Left lung (tissue), 10 donors: ENCODE data around the gene KTI12. TPM values are rescaled to one million over a fixed set of nuclear protein-coding genes. Genes with fewer than 3 reads are reported as not detected.
"Not testable (repeated sequence)": the region's sequence is repeated elsewhere in the genome, so short reads cannot be mapped to it uniquely, and the experiment has no call there.

Experiments
- ATAC-seq: fragments of 200-7000 bp; cut with Tn5 transposase; one replicate; pipeline ENCODE4 v1.9.1; 2020; ENCODE audit warnings: moderate library complexity
- DNase-seq, 4 donors: peaks; one replicate each; pipeline ENCODE4 v3.0.0-alpha.2; 2013 to 2020
- H3K27ac ChIP-seq, 2 donors: fragments of 200-600 bp; sonication (generic) in 1 of 2; one replicate each; pipeline versions ENCODE4 v1.5.0 to v1.8.0; 2020 to 2021
- H3K27me3 ChIP-seq, 2 donors: fragments of 200-600 bp; sonication (generic) in 1 of 2; one replicate each; pipeline versions ENCODE4 v1.5.0 to v1.8.0; 2020 to 2021
- H3K36me3 ChIP-seq, 2 donors: fragments of 200-600 bp; sonication (generic) in 1 of 2; one replicate each; pipeline versions ENCODE4 v1.5.0 to v1.8.0; 2020 to 2021
- H3K4me1 ChIP-seq, 2 donors: fragments of 200-600 bp; one replicate each; pipeline ENCODE4 v1.8.0; 2021
- H3K4me3 ChIP-seq, 2 donors: fragments of 200-600 bp; sonication (generic) in 1 of 2; one replicate each; pipeline versions ENCODE4 v1.5.0 to v1.8.0; 2020 to 2021; ENCODE audit warnings: mild to moderate bottlenecking in 1 of 2
- H3K9me3 ChIP-seq, 2 donors: fragments of 200-600 bp; sonication (generic) in 1 of 2; one replicate each; pipeline versions ENCODE4 v1.5.0 to v1.8.0; 2020 to 2021
- intact Hi-C, 2 donors: fragments of 100-400 bp; cut with DNase I; formaldehyde crosslinking; loops; one replicate each; pipeline versions ENCODE4 v1.11.2 to v1.14.2; 2022
- polyA plus RNA-seq, 6 donors: library from polyadenylated mRNA; unstranded; fragments of 120-200 nt; gene quantifications; one replicate each; pipeline ENCODE4 v1.2.1, GENCODE V29; 2013; ENCODE audit not compliant: insufficient read length in 6 of 6
- total RNA-seq, 2 donors: library from RNA; stranded (reverse); fragmentation: NEBNext Ultra II Directional; extraction: Animal tissue kit (Norgen Biotek cat#: 25700); gene quantifications; one replicate each; pipeline ENCODE4 v1.2.1, GENCODE V29; 2021
- TF ChIP-seq, protein P1 (sequence below), 2 donors: fragments of 200-600 bp; sonication (generic) in 1 of 2; IDR thresholded peaks; one replicate each; pipeline versions ENCODE4 v1.5.0 to v1.8.0; 2021; ENCODE audit warnings: antibody characterized with exemption in 2 of 2
- donor health status: DM: no; HTN: yes; CAD: no.
- donor health status: DM: no; HTN: no; CAD: no.

The KTI12 gene
- total and polyA plus RNA-seq, 8 donors: 3.8 to 8.6 (median 5.4) TPM

GRCh38 chr1:52055066-52055865, 21.7 kb upstream of the KTI12 start, which contains the start of gene TXNDC12:
TSS of gene TXNDC12 (minus strand) at chr1:52055191. CDS start at chr1:52055096, 95 bp downstream.
- DNase-seq: peak; percentile 85 to 93 (median 88)
- H3K36me3 ChIP-seq: peaks cover 0 to 24% of the 10 kb centered on the region in 2 donors
- intact Hi-C loops: no loop called here

GRCh38 chr1:52054496-52055065, 21.0 kb upstream of the KTI12 start:
- Histone ChIP-seq H3K27ac (peak overlapping the region; percentile 90 to 96), H3K36me3 (peaks cover 0 to 18% of the 10 kb centered on the region in 2 donors), H3K9me3 (no peaks in the 10 kb centered on the region), H3K4me1 (peaks cover 24 to 44% of the 10 kb centered on the region in 2 donors), H3K27me3 (no peaks in the 10 kb centered on the region), H3K4me3 (peak overlapping the region; percentile 97 to 99)
- TF ChIP-seq, protein P1, sequence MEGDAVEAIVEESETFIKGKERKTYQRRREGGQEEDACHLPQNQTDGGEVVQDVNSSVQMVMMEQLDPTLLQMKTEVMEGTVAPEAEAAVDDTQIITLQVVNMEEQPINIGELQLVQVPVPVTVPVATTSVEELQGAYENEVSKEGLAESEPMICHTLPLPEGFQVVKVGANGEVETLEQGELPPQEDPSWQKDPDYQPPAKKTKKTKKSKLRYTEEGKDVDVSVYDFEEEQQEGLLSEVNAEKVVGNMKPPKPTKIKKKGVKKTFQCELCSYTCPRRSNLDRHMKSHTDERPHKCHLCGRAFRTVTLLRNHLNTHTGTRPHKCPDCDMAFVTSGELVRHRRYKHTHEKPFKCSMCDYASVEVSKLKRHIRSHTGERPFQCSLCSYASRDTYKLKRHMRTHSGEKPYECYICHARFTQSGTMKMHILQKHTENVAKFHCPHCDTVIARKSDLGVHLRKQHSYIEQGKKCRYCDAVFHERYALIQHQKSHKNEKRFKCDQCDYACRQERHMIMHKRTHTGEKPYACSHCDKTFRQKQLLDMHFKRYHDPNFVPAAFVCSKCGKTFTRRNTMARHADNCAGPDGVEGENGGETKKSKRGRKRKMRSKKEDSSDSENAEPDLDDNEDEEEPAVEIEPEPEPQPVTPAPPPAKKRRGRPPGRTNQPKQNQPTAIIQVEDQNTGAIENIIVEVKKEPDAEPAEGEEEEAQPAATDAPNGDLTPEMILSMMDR (IDR thresholded peaks at IDR 0.05): no peak
- intact Hi-C loops: no loop called here
- ATAC-seq (no peak), DNase-seq (no peak)

More at GRCh38 chr1:52055066-52055865, 21.7 kb upstream of the KTI12 start, which contains the start of gene TXNDC12:
- peak; percentile 85 for ATAC-seq
- no peaks in the 10 kb centered on the region for H3K9me3 ChIP-seq
- peak within 1 kb of the TSS; percentile 97 to 99 for H3K4me3 ChIP-seq
- H3K4me1 ChIP-seq: peaks cover 24 to 51% of the 10 kb centered on the region in 2 donors
- TF ChIP-seq, protein P1 (IDR thresholded peaks at IDR 0.05): no peak
- H3K27me3 ChIP-seq: no peaks in the 10 kb centered on the region
- peak within 1 kb of the TSS; percentile 90 to 96 for H3K27ac ChIP-seq

- H3K9me3 ChIP-seq: no peaks in the 10 kb centered on the region
- intact Hi-C loops: no loop called here
- peaks cover 18 to 37% of the 10 kb centered on the region in 2 donors for H3K4me1 ChIP-seq
- ATAC-seq: no peak
- peak overlapping the region in 1 of 2 donors; percentile 99 for H3K4me3 ChIP-seq
- H3K27me3 ChIP-seq: no peaks in the 10 kb centered on the region
- peaks cover 0 to 18% of the 10 kb centered on the region in 2 donors for H3K36me3 ChIP-seq
- H3K27ac ChIP-seq: no peak overlapping the region
- TF ChIP-seq, protein P1 (IDR thresholded peaks at IDR 0.05): no peak
- no peak for DNase-seq
Measured at GRCh38 chr1:52053862-52054261, 20.3 kb upstream of the KTI12 start.

GRCh38 chr1:52049337-52049736, 15.7 kb upstream of the KTI12 start:
- intact Hi-C loops, ATAC-seq, H3K27ac ChIP-seq, H3K9me3 ChIP-seq, H3K4me3 ChIP-seq, DNase-seq, H3K27me3 ChIP-seq: not testable (repeated sequence)
- Histone ChIP-seq H3K4me1 (peaks cover 6 to 14% of the 10 kb centered on the region in 2 donors), H3K36me3 (peaks cover 0 to 18% of the 10 kb centered on the region in 2 donors)

- ATAC-seq, H3K27me3 ChIP-seq, DNase-seq, H3K9me3 ChIP-seq, H3K4me1 ChIP-seq, intact Hi-C loops, H3K4me3 ChIP-seq, H3K27ac ChIP-seq: not testable (repeated sequence)
- H3K36me3 ChIP-seq: peaks cover 0 to 14% of the 10 kb centered on the region in 2 donors
Measured at GRCh38 chr1:52045666-52046195, 12.1 kb upstream of the KTI12 start.

DNA sequence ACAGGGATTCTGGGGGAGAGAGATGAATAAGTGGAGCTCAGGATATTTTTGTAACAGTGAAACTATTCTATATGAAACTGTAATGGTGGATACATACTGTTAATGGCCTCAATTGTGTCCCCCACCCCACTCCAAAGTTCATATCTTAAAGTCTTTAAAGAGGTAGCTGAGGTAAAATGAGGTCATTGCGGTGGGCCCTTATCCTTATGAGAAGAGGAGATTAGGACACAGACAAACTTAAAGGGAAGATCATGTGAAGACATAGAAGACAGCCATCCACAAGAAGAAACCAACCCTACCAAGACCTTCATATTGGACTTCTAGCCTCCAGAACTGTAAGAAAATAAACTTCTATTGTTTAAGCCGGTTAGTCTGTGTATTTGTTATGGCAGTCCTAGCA, 11.6 kb upstream of the KTI12 start:
- Histone ChIP-seq H3K27ac (no peak overlapping the region), H3K4me1 (no peaks in the 10 kb centered on the region), H3K4me3 (no peak overlapping the region), H3K27me3 (no peaks in the 10 kb centered on the region), H3K9me3 (no peaks in the 10 kb centered on the region), H3K36me3 (peaks cover 0 to 16% of the 10 kb centered on the region in 2 donors)
- TF ChIP-seq, protein P1 (IDR thresholded peaks at IDR 0.05): no peak
- intact Hi-C loops: no loop called here
- ATAC-seq: no peak
- no peak for DNase-seq
